GM12878 (cell line): ENCODE data around the gene TOR2A. TPM values are rescaled to one million over a fixed set of nuclear protein-coding genes. Genes with fewer than 3 reads are reported as not detected.

Source experiments
- ATAC-seq: fragments of 200-7000 bp; cut with Tn5 transposase; 3 replicates; pipeline ENCODE4 v1.9.1; 2020; ENCODE audit warnings: mild to moderate bottlenecking, moderate library complexity
- BruUV-seq: library from RNA; stranded (reverse); fragments of 400-500 nt; replicated peaks from 2 replicates; lab custom pipeline; 2021; lab: Mats Ljungman, UMichigan
- CTCF ChIA-PET: fragments of 300-600 bp; sonication (Branson Sonifier 250); formaldehyde crosslinking; extraction: SDS; loops from one replicate; lab custom pipeline; 2021; ENCODE audit warnings: inconsistent platforms; lab: Yijun Ruan, JAX
- POLR2A ChIA-PET: fragments of 350-600 bp; formaldehyde crosslinking; extraction: SDS; loops from one replicate; lab custom pipeline; 2021; ENCODE audit warnings: inconsistent platforms; lab: Charles Lee
- RAD21 ChIA-PET: fragments of 300-600 bp; sonication (Branson Sonifier 250); formaldehyde crosslinking; loops from one replicate; lab custom pipeline; 2023; ENCODE audit warnings: antibody characterized with exemption; ENCODE audit not compliant: unreplicated experiment; lab: Charles Lee
- SMC1A ChIA-PET: fragments of 300-600 bp; sonication (Branson Sonifier 250); formaldehyde crosslinking; loops from one replicate; lab custom pipeline; 2023; ENCODE audit not compliant: unreplicated experiment, uncharacterized antibody; lab: Charles Lee
- DNase-seq: peaks from one replicate; pipeline ENCODE4 v3.0.0-alpha.2; 2011; ENCODE audit warnings: low read depth, low spot score
- FAIRE-seq: peaks from 3 replicates; lab custom pipeline; 2011; peaks lifted over from hg19 to GRCh38; lab: Jason Lieb, UNC
- H2AFZ ChIP-seq: 2 replicates; pipeline ENCODE4 v1.6.0; 2011; ENCODE audit warnings: low read depth, low read length, control low read depth; ENCODE audit not compliant: control insufficient read depth
- H3K27ac ChIP-seq: 2 replicates; pipeline ENCODE4 v1.5.1; 2011; ENCODE audit warnings: control low read depth; ENCODE audit not compliant: control insufficient read depth, insufficient read depth
- H3K27me3 ChIP-seq, 2 experiments: replicated peaks in 1 of 2; 2 replicates each; pipeline versions ENCODE4 v1.6.0 to v1.6.1; 2011; ENCODE audit warnings: low read length in 1 of 2; ENCODE audit not compliant: control insufficient read depth in 2 of 2, insufficient read depth in 2 of 2
- H3K36me3 ChIP-seq, 2 experiments: 2 replicates each; pipeline ENCODE4 v1.5.1; 2011; ENCODE audit warnings: low read length in 1 of 2; ENCODE audit not compliant: control insufficient read depth in 2 of 2, insufficient read depth in 2 of 2
- H3K4me1 ChIP-seq: 2 replicates; pipeline ENCODE4 v1.6.1; 2011; ENCODE audit warnings: mild to moderate bottlenecking, low read length, moderate library complexity, mixed read lengths; ENCODE audit not compliant: control insufficient read depth, insufficient read depth
- H3K4me2 ChIP-seq: 2 replicates; pipeline ENCODE4 v1.6.0; 2011; ENCODE audit warnings: control low read depth; ENCODE audit not compliant: control insufficient read depth, insufficient read depth
- H3K4me3 ChIP-seq: fragments of 200-600 bp; sonication (generic); 2 replicates; pipeline ENCODE4 v1.5.1; 2016
- H3K79me2 ChIP-seq: 2 replicates; pipeline ENCODE4 v1.6.0; 2011; ENCODE audit warnings: low read length; ENCODE audit not compliant: control insufficient read depth, insufficient read depth
- H3K9ac ChIP-seq: 2 replicates; pipeline ENCODE4 v1.8.0; 2011; ENCODE audit warnings: low read length, control low read depth, mixed read lengths; ENCODE audit not compliant: control insufficient read depth, insufficient read depth
- H3K9me3 ChIP-seq: replicated peaks from 3 replicates; pipeline ENCODE4 v1.5.1; 2011; ENCODE audit warnings: mild to moderate bottlenecking, low read length; ENCODE audit not compliant: control insufficient read depth, insufficient read depth
- H4K20me1 ChIP-seq: 2 replicates; pipeline ENCODE4 v1.6.0; 2011; ENCODE audit not compliant: control insufficient read depth, insufficient read depth
- CREM ChIP-seq: IDR thresholded peaks from 2 replicates; pipeline ENCODE4 v1.6.1; 2014; ENCODE audit warnings: antibody characterized with exemption, low read depth
- DPF2 ChIP-seq: fragments of 450-650 bp; IDR thresholded peaks from 2 replicates; pipeline ENCODE4 v1.6.1; 2017; ENCODE audit warnings: mild to moderate bottlenecking
- EP300 ChIP-seq, 2 experiments: fragments of 150-350 bp in 1 of 2; IDR thresholded peaks; 2 replicates each; pipeline ENCODE4 v1.6.1; 2011 to 2012; ENCODE audit warnings: low read depth in 2 of 2, low read length in 2 of 2, borderline replicate concordance in 1 of 2, improper control_type of control experiment in 1 of 2, inconsistent platforms in 1 of 2; ENCODE audit not compliant: control insufficient read depth in 1 of 2
- FOXK2 ChIP-seq: fragments of 450-650 bp; IDR thresholded peaks from 2 replicates; pipeline ENCODE4 v1.6.1; 2017; ENCODE audit warnings: mild to moderate bottlenecking, moderate library complexity
- PML ChIP-seq: IDR thresholded peaks from 2 replicates; pipeline ENCODE4 v1.6.1; 2012; ENCODE audit warnings: low read length, inconsistent platforms
- RAD21 ChIP-seq: IDR thresholded peaks from 2 replicates; pipeline ENCODE4 v1.6.1; 2011; ENCODE audit warnings: mild to moderate bottlenecking, low read depth, low read length, moderate library complexity; ENCODE audit not compliant: insufficient read depth
- RUNX3 ChIP-seq: IDR thresholded peaks from 2 replicates; pipeline ENCODE4 v1.6.1; 2012; ENCODE audit warnings: low read length, inconsistent platforms
- TBL1XR1 ChIP-seq: IDR thresholded peaks from 2 replicates; pipeline ENCODE4 v1.6.1; 2012; ENCODE audit warnings: low read depth, low read length, improper control_type of control experiment
- ZBED1 ChIP-seq: IDR thresholded peaks from 2 replicates; pipeline ENCODE4 v1.6.1; 2016; ENCODE audit warnings: borderline replicate concordance
- WGBS: methylation state at CpG from one replicate; pipeline ENCODE4 v1.1.6; 2016; ENCODE audit warnings: low lambda C conversion rate; ENCODE audit not compliant: insufficient replicate concordance, insufficient coverage; ENCODE audit errors: missing lambda C conversion rate; 5-methylcytosine and 5-hydroxymethylcytosine counted together
- in situ Hi-C: fragments of 300-500 bp; cut with MboI; formaldehyde crosslinking; loops from 9 replicates; pipeline ENCODE4 v1.14.3; 2018; ENCODE audit warnings: mixed read lengths
- intact Hi-C: fragments of 100-400 bp; cut with micrococcal nuclease; formaldehyde crosslinking; loops from one replicate; pipeline ENCODE4 v1.14.2; 2022; ENCODE audit not compliant: unreplicated experiment
- polyA plus RNA-seq, 11 experiments: library from polyadenylated mRNA; depleted of rRNA in 4 of 11; unstranded in 6 of 11; stranded (reverse) in 5 of 11; fragments of >200 nt; fragmentation: Nextera tagmentation in 4 of 11; fragmentation: Illumina TruSeq in 1 of 11; extraction: Ambion mirVana in 4 of 11; extraction: Trizol in 1 of 11; gene quantifications; 1 replicate in 1 of 11; 2 replicates in 10 of 11; pipeline versions ENCODE4 v1.2.1 to v1.2.3, GENCODE V29; 2011 to 2016; ENCODE audit warnings: inconsistent platforms in 2 of 11, missing spikeins in 2 of 11, low read depth in 1 of 11
- total RNA-seq, 4 experiments: library from RNA; depleted of rRNA in 3 of 4; stranded (reverse); fragments of >200 nt in 3 of 4; fragmentation: Illumina TruSeq in 1 of 4; extraction: Trizol in 1 of 4; gene quantifications; 2 replicates each; pipeline versions ENCODE4 v1.2.1 to v1.2.3, GENCODE V29; 2013 to 2021
- TF ChIP-seq, protein P1 (sequence below): IDR thresholded peaks from 2 replicates; pipeline ENCODE4 v1.6.1; 2012; ENCODE audit warnings: low read depth, low read length, improper control_type of control experiment
- TF ChIP-seq, protein P2 (sequence below): IDR thresholded peaks from 2 replicates; pipeline ENCODE4 v1.6.1; 2012; ENCODE audit warnings: improper control_type of control experiment, low read depth, low read length; ENCODE audit not compliant: insufficient replicate concordance

The TOR2A gene
- total and polyA plus RNA-seq, 10 of the 15 experiments (the other 5 are each of a cell fraction or from before 2014, with no cell fraction given) = 0.52 to 23.7 (median 8.5) TPM

DNA sequence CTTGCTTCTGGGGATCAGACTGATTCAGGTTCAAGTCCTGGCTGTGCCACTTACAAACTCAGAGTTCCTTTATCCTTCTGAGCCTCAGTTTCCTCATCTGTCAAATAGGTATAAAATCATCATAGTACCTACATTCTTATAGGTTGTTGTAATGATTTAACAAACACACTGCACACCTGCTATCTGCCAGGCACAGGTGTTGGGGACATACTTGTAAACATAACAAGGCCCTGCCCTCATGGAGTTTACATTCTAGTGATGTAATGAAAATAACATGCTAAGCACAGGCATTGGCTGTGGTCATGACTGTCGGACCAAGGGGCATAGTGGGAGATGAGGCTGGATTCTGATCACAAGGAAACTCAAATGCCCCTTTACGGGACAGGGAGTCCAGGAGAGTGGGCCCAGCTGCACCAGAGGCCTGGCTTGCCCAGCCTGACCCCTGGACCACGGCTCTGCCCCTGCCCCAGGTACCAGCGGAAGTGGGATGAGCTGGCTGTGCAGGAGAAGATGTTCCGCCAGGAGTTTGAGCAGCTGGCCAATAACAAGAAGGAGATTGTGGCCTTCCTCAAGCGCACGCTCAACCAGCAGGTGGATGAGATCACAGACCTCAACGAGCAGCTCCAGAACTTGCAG is 26.0 kb downstream of the TOR2A start:
- Histone ChIP-seq H3K27me3 (peaks cover 0 to 2% of the 10 kb centered on the region in 2 experiments; a peak in 2 of 4 replicates), H2AFZ (no peak overlapping the region), H3K36me3 (no peaks in the 10 kb centered on the region; a peak in 1 of 4 replicates), H3K79me2 (no peaks in the 10 kb centered on the region)
- BruUV-seq = no TSS peak
- intact Hi-C loops = no loop called here
- POLR2A ChIA-PET = no interaction called here
- TF ChIP-seq, protein P1, sequence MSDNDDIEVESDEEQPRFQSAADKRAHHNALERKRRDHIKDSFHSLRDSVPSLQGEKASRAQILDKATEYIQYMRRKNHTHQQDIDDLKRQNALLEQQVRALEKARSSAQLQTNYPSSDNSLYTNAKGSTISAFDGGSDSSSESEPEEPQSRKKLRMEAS = no peak
- TF ChIP-seq FOXK2 = no peak
- no peak for TF ChIP-seq CREM
- TF ChIP-seq EP300 (IDR thresholded peaks at IDR 0.05; ENCODE audit: borderline replicate concordance in 1 of 2, control insufficient read depth in 1 of 2, low read depth in 2 of 2, low read length in 2 of 2) = no peak
- TF ChIP-seq, all 136 proteins: peak for 0
- Histone ChIP-seq H3K9ac (no peak overlapping the region), H3K4me3 (no peak overlapping the region), H3K9me3 (no peaks in the 10 kb centered on the region; the same call in 2 of the 3 replicates), H3K4me1 (peaks cover 3% of the 10 kb centered on the region; the same call in 1 of the 2 replicates), H4K20me1 (no peaks in the 10 kb centered on the region), H3K4me2 (no peak overlapping the region), H3K27ac (no peak overlapping the region)
- SMC1A ChIA-PET = no interaction called here
- RAD21 ChIA-PET = no interaction called here
- DNase-seq (no peak), ATAC-seq (no peak), FAIRE-seq (no peak)
- 83% methylated on average over 8 of the region's 8 CpGs for WGBS
- CTCF ChIA-PET = interaction anchor here (1.6 kb wide), 2 partner anchors 26 to 119 kb away, joined by 3 to 5 read pairs; partner anchors contain the start of gene TOR2A
- in situ Hi-C loops = no loop called here

DNA sequence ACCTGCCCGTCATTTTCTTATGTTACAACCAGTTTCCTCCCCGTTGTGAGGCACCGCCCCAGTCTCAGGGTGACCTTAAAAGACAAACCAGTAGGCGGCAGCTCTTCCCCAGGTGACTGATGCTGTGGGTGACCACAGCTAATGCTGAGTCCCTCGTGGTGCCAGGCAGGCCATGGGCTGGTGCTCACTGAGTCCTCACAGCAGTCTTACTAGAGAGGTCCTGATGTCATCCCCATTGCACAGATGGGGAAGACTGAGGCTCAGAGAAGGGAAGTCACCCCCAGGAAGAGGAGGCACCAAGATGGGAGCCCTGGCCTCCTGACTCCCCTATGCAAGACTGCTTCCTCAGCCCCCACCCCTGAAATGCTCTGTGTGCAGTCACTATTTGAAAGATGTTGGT is 27.3 kb downstream of the TOR2A start:
- SMC1A ChIA-PET = interaction anchor here (1.9 kb wide), 1 partner anchor 27 kb away, joined by 8 read pairs; the partner anchor contains the start of gene TOR2A
- ATAC-seq = peak; percentile 87
- WGBS = 0% methylated on average over 5 of the region's 5 CpGs
- intact Hi-C loops (no loop called here), in situ Hi-C loops (no loop called here)
- CTCF ChIA-PET = interaction anchor here (0.9 to 1.6 kb wide), 2 partner anchors 27 to 162 kb away, joined by 3 to 5 read pairs; partner anchors contain the start of gene TOR2A
- Histone ChIP-seq H3K79me2 (no peaks in the 10 kb centered on the region), H3K27me3 (peaks cover 0 to 2% of the 10 kb centered on the region in 2 experiments; a peak in 2 of 4 replicates), H3K4me1 (peaks cover 3% of the 10 kb centered on the region; the same call in 1 of the 2 replicates), H4K20me1 (no peaks in the 10 kb centered on the region), H3K27ac (no peak overlapping the region), H3K9me3 (no peaks in the 10 kb centered on the region; the same call in 2 of the 3 replicates), H3K9ac (no peak overlapping the region), H3K36me3 (no peaks in the 10 kb centered on the region; a peak in 1 of 4 replicates), H3K4me2 (no peak overlapping the region), H2AFZ (no peak overlapping the region), H3K4me3 (no peak overlapping the region)
- POLR2A ChIA-PET = no interaction called here
- no TSS peak for BruUV-seq
- DNase-seq = no peak
- RAD21 ChIA-PET = no interaction called here
- FAIRE-seq = no peak
- TF ChIP-seq ZBED1 (no peak), PML (no peak), RUNX3 (0 out of 2 replicates have a peak, but pooled peaks have one; percentile 28), DPF2 (no peak), RAD21 (peak; percentile 25; the same call in 1 of the 2 replicates), TBL1XR1 (no peak)
- TF ChIP-seq, protein P2, sequence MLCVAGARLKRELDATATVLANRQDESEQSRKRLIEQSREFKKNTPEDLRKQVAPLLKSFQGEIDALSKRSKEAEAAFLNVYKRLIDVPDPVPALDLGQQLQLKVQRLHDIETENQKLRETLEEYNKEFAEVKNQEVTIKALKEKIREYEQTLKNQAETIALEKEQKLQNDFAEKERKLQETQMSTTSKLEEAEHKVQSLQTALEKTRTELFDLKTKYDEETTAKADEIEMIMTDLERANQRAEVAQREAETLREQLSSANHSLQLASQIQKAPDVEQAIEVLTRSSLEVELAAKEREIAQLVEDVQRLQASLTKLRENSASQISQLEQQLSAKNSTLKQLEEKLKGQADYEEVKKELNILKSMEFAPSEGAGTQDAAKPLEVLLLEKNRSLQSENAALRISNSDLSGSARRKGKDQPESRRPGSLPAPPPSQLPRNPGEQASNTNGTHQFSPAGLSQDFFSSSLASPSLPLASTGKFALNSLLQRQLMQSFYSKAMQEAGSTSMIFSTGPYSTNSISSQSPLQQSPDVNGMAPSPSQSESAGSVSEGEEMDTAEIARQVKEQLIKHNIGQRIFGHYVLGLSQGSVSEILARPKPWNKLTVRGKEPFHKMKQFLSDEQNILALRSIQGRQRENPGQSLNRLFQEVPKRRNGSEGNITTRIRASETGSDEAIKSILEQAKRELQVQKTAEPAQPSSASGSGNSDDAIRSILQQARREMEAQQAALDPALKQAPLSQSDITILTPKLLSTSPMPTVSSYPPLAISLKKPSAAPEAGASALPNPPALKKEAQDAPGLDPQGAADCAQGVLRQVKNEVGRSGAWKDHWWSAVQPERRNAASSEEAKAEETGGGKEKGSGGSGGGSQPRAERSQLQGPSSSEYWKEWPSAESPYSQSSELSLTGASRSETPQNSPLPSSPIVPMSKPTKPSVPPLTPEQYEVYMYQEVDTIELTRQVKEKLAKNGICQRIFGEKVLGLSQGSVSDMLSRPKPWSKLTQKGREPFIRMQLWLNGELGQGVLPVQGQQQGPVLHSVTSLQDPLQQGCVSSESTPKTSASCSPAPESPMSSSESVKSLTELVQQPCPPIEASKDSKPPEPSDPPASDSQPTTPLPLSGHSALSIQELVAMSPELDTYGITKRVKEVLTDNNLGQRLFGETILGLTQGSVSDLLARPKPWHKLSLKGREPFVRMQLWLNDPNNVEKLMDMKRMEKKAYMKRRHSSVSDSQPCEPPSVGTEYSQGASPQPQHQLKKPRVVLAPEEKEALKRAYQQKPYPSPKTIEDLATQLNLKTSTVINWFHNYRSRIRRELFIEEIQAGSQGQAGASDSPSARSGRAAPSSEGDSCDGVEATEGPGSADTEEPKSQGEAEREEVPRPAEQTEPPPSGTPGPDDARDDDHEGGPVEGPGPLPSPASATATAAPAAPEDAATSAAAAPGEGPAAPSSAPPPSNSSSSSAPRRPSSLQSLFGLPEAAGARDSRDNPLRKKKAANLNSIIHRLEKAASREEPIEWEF = no peak
